MM.1S (cell line): Measurements from ENCODE around the gene RPS6KA3.

Source experiments
- CTCF ChIP-seq: fragments of 300-600 bp; sonication (generic); IDR thresholded peaks from 2 replicates; pipeline ENCODE4 v1.5.1; 2016; ENCODE audit warnings: antibody characterized with exemption, low read length, mixed read lengths
- EZH2 ChIP-seq: fragments of 300-600 bp; sonication (generic); optimal IDR thresholded peaks from 2 replicates; pipeline ENCODE3; 2017; ENCODE audit warnings: low read depth, mild to moderate bottlenecking, antibody characterized with exemption, low read length, mixed read lengths

GRCh38 chrX:20284444-20284843 is 17.7 kb upstream of the RPS6KA3 start:
- TF ChIP-seq CTCF (no peak), EZH2 (no peak)
